ENCODE results near the gene DNAAF5. TPM values are rescaled to one million over a fixed set of nuclear protein-coding genes. Genes with fewer than 3 reads are reported as not detected.
A peak's percentile ranks its signal among the peaks of the same experiment; 100 is the strongest.

The DNAAF5 gene
- total RNA-seq, 4 donors from 2014 or later: 26.8 to 75.8 (median 45.3) TPM

GRCh38 chr7:711093-711921, 15.2 kb upstream of the DNAAF5 start:
- DNase-seq: peak in 1 of 3 donors; percentile 43
- Histone ChIP-seq H3K4me3 (peak overlapping the region; percentile 18 to 66 (median 54)), H3K36me3 (no peaks in the 10 kb centered on the region), H3K4me1 (peaks cover 0 to 10% (median 4%) of the 10 kb centered on the region in 4 donors), H3K9me3 (no peaks in the 10 kb centered on the region), H3K27ac (peak overlapping the region in 1 of 4 donors; percentile 10), H3K27me3 (no peaks in the 10 kb centered on the region)
- TF ChIP-seq POLR2A (IDR thresholded peaks at IDR 0.05): no peak
- TF ChIP-seq, protein P1, sequence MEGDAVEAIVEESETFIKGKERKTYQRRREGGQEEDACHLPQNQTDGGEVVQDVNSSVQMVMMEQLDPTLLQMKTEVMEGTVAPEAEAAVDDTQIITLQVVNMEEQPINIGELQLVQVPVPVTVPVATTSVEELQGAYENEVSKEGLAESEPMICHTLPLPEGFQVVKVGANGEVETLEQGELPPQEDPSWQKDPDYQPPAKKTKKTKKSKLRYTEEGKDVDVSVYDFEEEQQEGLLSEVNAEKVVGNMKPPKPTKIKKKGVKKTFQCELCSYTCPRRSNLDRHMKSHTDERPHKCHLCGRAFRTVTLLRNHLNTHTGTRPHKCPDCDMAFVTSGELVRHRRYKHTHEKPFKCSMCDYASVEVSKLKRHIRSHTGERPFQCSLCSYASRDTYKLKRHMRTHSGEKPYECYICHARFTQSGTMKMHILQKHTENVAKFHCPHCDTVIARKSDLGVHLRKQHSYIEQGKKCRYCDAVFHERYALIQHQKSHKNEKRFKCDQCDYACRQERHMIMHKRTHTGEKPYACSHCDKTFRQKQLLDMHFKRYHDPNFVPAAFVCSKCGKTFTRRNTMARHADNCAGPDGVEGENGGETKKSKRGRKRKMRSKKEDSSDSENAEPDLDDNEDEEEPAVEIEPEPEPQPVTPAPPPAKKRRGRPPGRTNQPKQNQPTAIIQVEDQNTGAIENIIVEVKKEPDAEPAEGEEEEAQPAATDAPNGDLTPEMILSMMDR (IDR thresholded peaks at IDR 0.05): no peak

DNA sequence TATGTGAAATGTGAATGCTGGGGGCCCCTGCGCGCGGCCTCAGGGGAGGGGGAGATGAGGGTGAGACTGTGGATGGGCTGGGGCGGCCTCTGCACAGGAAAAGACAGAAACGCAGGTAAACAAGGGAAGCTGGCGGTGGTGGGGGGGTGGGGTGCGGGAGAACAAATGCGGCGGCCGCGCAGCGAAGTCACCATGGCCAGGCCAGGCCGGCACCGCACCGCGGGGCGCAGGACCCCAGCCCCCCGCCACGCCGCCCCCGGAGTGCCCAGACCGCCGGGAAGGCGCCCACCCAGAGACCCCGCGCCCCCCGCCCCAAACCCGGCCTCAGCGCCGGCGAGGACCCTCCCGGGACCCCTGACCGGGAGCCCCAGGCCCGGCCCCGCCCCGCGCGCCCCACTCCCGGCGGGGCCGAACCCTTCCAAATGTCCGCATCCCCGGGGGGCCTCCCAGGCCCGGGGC, 14.5 kb upstream of the DNAAF5 start:
- TF ChIP-seq, protein P1 (IDR thresholded peaks at IDR 0.05): no peak
- TF ChIP-seq POLR2A (IDR thresholded peaks at IDR 0.05): no peak
- Histone ChIP-seq H3K9me3 (no peaks in the 10 kb centered on the region), H3K27me3 (no peaks in the 10 kb centered on the region), H3K36me3 (no peaks in the 10 kb centered on the region), H3K4me3 (peak overlapping the region; percentile 18 to 66 (median 54)), H3K4me1 (peaks cover 0 to 10% (median 2%) of the 10 kb centered on the region in 4 donors), H3K27ac (peak overlapping the region in 2 of 4 donors; percentile 10 to 25)
- DNase-seq: peak in 1 of 3 donors; percentile 39

- TF ChIP-seq, protein P1 (IDR thresholded peaks at IDR 0.05): no peak
- TF ChIP-seq POLR2A (IDR thresholded peaks at IDR 0.05): no peak
- peak overlapping the region in 2 of 4 donors; percentile 10 to 25 for H3K27ac ChIP-seq
- no peaks in the 10 kb centered on the region for H3K27me3 ChIP-seq
- H3K36me3 ChIP-seq: no peaks in the 10 kb centered on the region
- H3K4me1 ChIP-seq: peaks cover 0 to 10% (median 0%) of the 10 kb centered on the region in 4 donors
- H3K9me3 ChIP-seq: no peaks in the 10 kb centered on the region
- peak overlapping the region; percentile 18 to 66 (median 54) for H3K4me3 ChIP-seq
- DNase-seq: peak in 1 of 3 donors; percentile 39
Observed at GRCh38 chr7:712381-713138, 13.9 kb upstream of the DNAAF5 start.

GRCh38 chr7:713139-713457, 13.4 kb upstream of the DNAAF5 start:
- Histone ChIP-seq H3K36me3 (no peaks in the 10 kb centered on the region), H3K9me3 (no peaks in the 10 kb centered on the region), H3K4me1 (peaks cover 0 to 10% (median 0%) of the 10 kb centered on the region in 4 donors), H3K27ac (no peak overlapping the region), H3K27me3 (no peaks in the 10 kb centered on the region), H3K4me3 (no peak overlapping the region)
- no peak for TF ChIP-seq POLR2A (IDR thresholded peaks at IDR 0.05)
- TF ChIP-seq, protein P1 (IDR thresholded peaks at IDR 0.05): no peak
- peak in 1 of 3 donors; percentile 29 for DNase-seq

DNA sequence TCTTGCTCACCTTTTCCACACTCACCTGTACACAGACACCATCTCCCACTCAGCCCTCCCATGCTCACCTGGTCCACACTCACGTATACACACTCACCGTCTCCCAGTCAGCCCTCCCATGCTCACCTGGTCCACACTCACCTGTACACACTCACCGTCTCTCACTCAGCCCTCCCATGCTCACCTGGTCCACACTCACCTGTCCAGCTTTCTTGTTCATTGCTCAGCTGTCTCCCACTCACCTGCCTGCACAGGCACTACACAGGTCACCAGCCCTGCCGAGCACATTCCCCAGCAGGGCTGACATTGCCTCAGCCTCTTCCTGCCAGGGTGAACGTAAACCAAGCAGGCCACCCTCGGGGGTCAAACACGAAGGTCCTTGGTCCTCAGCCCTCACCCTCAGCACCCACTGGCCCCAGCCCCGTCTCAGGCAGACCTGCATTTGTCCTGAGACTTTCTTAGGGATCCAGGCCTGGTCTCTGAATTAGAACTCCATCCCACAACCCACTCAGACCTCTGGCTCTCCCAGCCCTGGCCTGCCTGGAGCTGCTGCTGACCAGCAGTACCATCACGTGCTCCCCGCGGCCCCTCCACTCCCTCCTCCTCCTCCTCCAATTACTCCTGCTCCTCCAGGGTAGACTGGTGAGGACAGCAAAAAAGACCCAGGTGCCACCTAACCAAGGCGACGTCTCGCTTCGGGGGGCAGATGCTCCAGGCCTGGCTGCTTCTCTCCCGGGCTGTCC, 12.8 kb upstream of the DNAAF5 start:
- no peak for TF ChIP-seq POLR2A (IDR thresholded peaks at IDR 0.05)
- TF ChIP-seq, protein P1 (IDR thresholded peaks at IDR 0.05): no peak
- peaks cover 0 to 10% (median 0%) of the 10 kb centered on the region in 4 donors for H3K4me1 ChIP-seq
- H3K4me3 ChIP-seq: no peak overlapping the region

More for the DNA sequence above, 12.8 kb upstream of the DNAAF5 start:
- no peaks in the 10 kb centered on the region for H3K9me3 ChIP-seq
- no peaks in the 10 kb centered on the region for H3K27me3 ChIP-seq
- no peaks in the 10 kb centered on the region for H3K36me3 ChIP-seq
- peak in 1 of 3 donors; percentile 36 for DNase-seq
- no peak overlapping the region for H3K27ac ChIP-seq
